ENCODE results near the gene ZNF578.
"Not testable (repeated sequence)": the region's sequence is repeated elsewhere in the genome, so short reads cannot be mapped to it uniquely, and the experiment has no call there.

GRCh38 chr19:52538815-52539214 is 85.5 kb downstream of the ZNF578 start:
- TF ChIP-seq POLR2A (IDR thresholded peaks at IDR 0.05; ENCODE audit: low read depth, low read length); CTCF (conservative IDR thresholded peaks at IDR 0.05; ENCODE audit: low read depth, low read length); RFX5 (IDR thresholded peaks at IDR 0.05; ENCODE audit: low read depth, low read length); RAD21 (IDR thresholded peaks at IDR 0.05; ENCODE audit: low read length); ELK1 (IDR thresholded peaks at IDR 0.05; ENCODE audit: borderline replicate concordance, low read depth, low read length): not testable (repeated sequence)
